HUDEP-2 (cell line): ENCODE data around the gene KLF17.
"Not testable (repeated sequence)": the region's sequence is repeated elsewhere in the genome, so short reads cannot be mapped to it uniquely, and the experiment has no call there.

ENCODE experiments used
- DNase-seq, 76 experiments: peaks; one replicate each; lab custom pipeline; 2025; ENCODE audit not compliant: unreplicated experiment in 76 of 76; lab: John Stamatoyannopoulos, UW

The KLF17 gene

GRCh38 chr1:44108241-44108640 lies 10.4 kb upstream of the KLF17 start:
- no peak for DNase-seq

GRCh38 chr1:44108971-44109370 lies 9.7 kb upstream of the KLF17 start:
- DNase-seq: no peak

- DNase-seq: no peak
Observed at GRCh38 chr1:44110916-44111315, 7.7 kb upstream of the KLF17 start.

GRCh38 chr1:44111861-44112260 lies 6.8 kb upstream of the KLF17 start:
- DNase-seq: no peak

GRCh38 chr1:44112486-44112885 lies 6.1 kb upstream of the KLF17 start:
- DNase-seq: no peak

- no peak for DNase-seq
Observed at GRCh38 chr1:44113095-44113609, 5.5 kb upstream of the KLF17 start.

- DNase-seq: no peak
Observed at GRCh38 chr1:44114098-44114497, 4.5 kb upstream of the KLF17 start.

GRCh38 chr1:44117272-44117671 lies 1.3 kb upstream of the KLF17 start:
- DNase-seq: not testable (repeated sequence)

GRCh38 chr1:44119525-44119924 lies 904 bp downstream of the KLF17 start:
- DNase-seq: no peak

GRCh38 chr1:44120398-44120949 lies 1.9 kb downstream of the KLF17 start:
- no peak for DNase-seq

- DNase-seq: no peak
Observed at GRCh38 chr1:44129616-44130500, 11.2 kb downstream of the KLF17 start.

GRCh38 chr1:44131411-44131810 lies 12.8 kb downstream of the KLF17 start:
- no peak for DNase-seq

- DNase-seq: no peak
Observed at GRCh38 chr1:44134071-44134920, 15.7 kb downstream of the KLF17 start.

- no peak for DNase-seq
Observed at GRCh38 chr1:44135886-44136285, 17.3 kb downstream of the KLF17 start.

GRCh38 chr1:44138239-44138638 lies 19.6 kb downstream of the KLF17 start:
- no peak for DNase-seq

GRCh38 chr1:44139565-44139964 lies 20.9 kb downstream of the KLF17 start:
- DNase-seq: not testable (repeated sequence)

GRCh38 chr1:44141531-44141930 lies 22.9 kb downstream of the KLF17 start, which contains the start of gene KLF18:
TSS of gene KLF18 (minus strand) at chr1:44141631. CDS start at chr1:44141631, 0 bp downstream.
- no peak for DNase-seq

GRCh38 chr1:44144962-44145756 lies 26.5 kb downstream of the KLF17 start:
- no peak for DNase-seq

GRCh38 chr1:44146536-44147361 lies 28.1 kb downstream of the KLF17 start:
- no peak for DNase-seq
